K562 (cell line): ENCODE measurements around the gene PPP1R10. TPM values are rescaled to one million over a fixed set of nuclear protein-coding genes. Genes with fewer than 3 reads are reported as not detected.
A peak's percentile ranks its signal among the peaks of the same experiment; 100 is the strongest.

ENCODE experiments used
- ARNT ChIP-seq, 2 experiments: fragments of 450-650 bp; IDR thresholded peaks; 2 replicates each; pipeline ENCODE4 v1.6.1; 2016; ENCODE audit warnings: mild to moderate bottlenecking in 1 of 2
- BRF1 ChIP-seq: IDR thresholded peaks from 3 replicates; pipeline ENCODE4 v1.6.1; 2011; ENCODE audit warnings: borderline replicate concordance, mild to moderate bottlenecking; ENCODE audit not compliant: insufficient read length; ENCODE audit errors: extremely low read depth
- CBX2 ChIP-seq: fragments of 200-600 bp; sonication (generic); IDR thresholded peaks from one replicate; pipeline ENCODE4 v1.6.1; 2012; ENCODE audit warnings: mild to moderate bottlenecking, low read length, inconsistent platforms; ENCODE audit not compliant: insufficient read depth, poor library complexity, severe bottlenecking
- FOXP1 ChIP-seq: sonication (generic); formaldehyde crosslinking; IDR thresholded peaks from 2 replicates; pipeline ENCODE4 v1.8.0; 2022; ENCODE audit warnings: mild to moderate bottlenecking, missing genetic modification reagents
- HSF4 ChIP-seq: fragments of 250-450 bp; sonication (Bioruptor Pico); IDR thresholded peaks from 2 replicates; pipeline ENCODE4 v2.1.2; 2022; ENCODE audit warnings: mild to moderate bottlenecking, moderate library complexity, borderline replicate concordance
- JUN ChIP-seq, 2 experiments: sonication (generic) in 1 of 2; formaldehyde crosslinking in 1 of 2; IDR thresholded peaks; 2 replicates each; pipeline versions ENCODE4 v1.6.1 to v1.8.0; 2012 to 2022; ENCODE audit warnings: borderline replicate concordance in 2 of 2, mild to moderate bottlenecking in 2 of 2, improper control_type of control experiment in 1 of 2, low read depth in 1 of 2, low read length in 1 of 2, missing genetic modification reagents in 1 of 2
- KHSRP ChIP-seq: fragments of 450-650 bp; IDR thresholded peaks from 2 replicates; pipeline ENCODE4 v1.6.1; 2017
- NR4A1 ChIP-seq, 2 experiments: fragments of 250-450 bp in 1 of 2; fragments of 450-650 bp in 1 of 2; sonication (Bioruptor Pico) in 1 of 2; IDR thresholded peaks; 2 replicates each; pipeline versions ENCODE4 v1.4.0 to v1.6.1; 2016 to 2020; ENCODE audit warnings: mild to moderate bottlenecking in 2 of 2, missing compliant biosample characterization in 1 of 2, missing genetic modification characterization in 1 of 2, moderate library complexity in 1 of 2
- POLR2A ChIP-seq: fragments of 450-650 bp; conservative IDR thresholded peaks from 2 replicates; pipeline ENCODE4 v1.6.1; 2016
- SMARCC2 ChIP-seq: fragments of 450-650 bp; IDR thresholded peaks from 2 replicates; pipeline ENCODE4 v1.6.1; 2017; ENCODE audit warnings: antibody characterized with exemption, moderate library complexity, mild to moderate bottlenecking, low read depth
- SREBF1 ChIP-seq: fragments of 150-350 bp; IDR thresholded peaks from 2 replicates; pipeline ENCODE4 v1.6.1; 2014; ENCODE audit warnings: antibody characterized with exemption, low read depth, low read length, borderline replicate concordance
- TCF7L2 ChIP-seq: fragments of 150-350 bp; IDR thresholded peaks from 2 replicates; pipeline ENCODE4 v1.6.1; 2016; ENCODE audit warnings: low read depth, mild to moderate bottlenecking, low read length, moderate library complexity
- ZNF217 ChIP-seq: sonication (generic); formaldehyde crosslinking; IDR thresholded peaks from 2 replicates; pipeline ENCODE4 v1.8.0; 2022; ENCODE audit warnings: mild to moderate bottlenecking, missing genetic modification reagents
- ZNF436 ChIP-seq: fragments of 250-450, 450-650 bp; sonication (Bioruptor Pico); formaldehyde crosslinking; IDR thresholded peaks from 2 replicates; pipeline ENCODE4 v1.7.0; 2020; ENCODE audit warnings: mild to moderate bottlenecking
- polyA plus RNA-seq, 8 experiments: library from polyadenylated mRNA; depleted of rRNA in 4 of 8; stranded (reverse) in 5 of 8; unstranded in 3 of 8; fragments of >200 nt; fragmentation: Nextera tagmentation in 2 of 8; fragmentation: Illumina TruSeq in 1 of 8; extraction: Ambion mirVana in 2 of 8; extraction: Trizol in 1 of 8; gene quantifications; 2 replicates each; pipeline versions ENCODE4 v1.2.1 to v1.2.3, GENCODE V29; 2011 to 2014; ENCODE audit warnings: inconsistent platforms in 1 of 8, missing spikeins in 1 of 8
- total RNA-seq, 7 experiments: library from RNA; depleted of rRNA in 6 of 7; stranded (reverse); fragments of >200 nt in 6 of 7; fragmentation: Illumina TruSeq in 2 of 7; extraction: Trizol in 2 of 7; gene quantifications; 2 replicates each; pipeline versions ENCODE4 v1.2.1 to v1.2.3, GENCODE V29; 2011 to 2021; ENCODE audit warnings: low replicate concordance in 1 of 7
- TF ChIP-seq, protein P1 (sequence below): fragments of 250-450 bp; sonication (Bioruptor Pico); IDR thresholded peaks from 2 replicates; pipeline ENCODE4 v1.5.0; 2021
- TF ChIP-seq, protein P2 (sequence below): fragments of 450-650 bp; IDR thresholded peaks from 2 replicates; pipeline ENCODE4 v1.6.1; 2016; ENCODE audit warnings: low read depth
- TF ChIP-seq, protein P3 (sequence below): sonication (generic); formaldehyde crosslinking; IDR thresholded peaks from 2 replicates; pipeline ENCODE4 v1.8.0; 2022; ENCODE audit warnings: missing genetic modification reagents, mild to moderate bottlenecking, moderate library complexity, borderline replicate concordance

PPP1R10 gene
- total and polyA plus RNA-seq, 9 of the 15 experiments (the other 6 are each of a cell fraction or from before 2014, with no cell fraction given), result 14.1 to 65.5 (median 32.6) TPM

DNA sequence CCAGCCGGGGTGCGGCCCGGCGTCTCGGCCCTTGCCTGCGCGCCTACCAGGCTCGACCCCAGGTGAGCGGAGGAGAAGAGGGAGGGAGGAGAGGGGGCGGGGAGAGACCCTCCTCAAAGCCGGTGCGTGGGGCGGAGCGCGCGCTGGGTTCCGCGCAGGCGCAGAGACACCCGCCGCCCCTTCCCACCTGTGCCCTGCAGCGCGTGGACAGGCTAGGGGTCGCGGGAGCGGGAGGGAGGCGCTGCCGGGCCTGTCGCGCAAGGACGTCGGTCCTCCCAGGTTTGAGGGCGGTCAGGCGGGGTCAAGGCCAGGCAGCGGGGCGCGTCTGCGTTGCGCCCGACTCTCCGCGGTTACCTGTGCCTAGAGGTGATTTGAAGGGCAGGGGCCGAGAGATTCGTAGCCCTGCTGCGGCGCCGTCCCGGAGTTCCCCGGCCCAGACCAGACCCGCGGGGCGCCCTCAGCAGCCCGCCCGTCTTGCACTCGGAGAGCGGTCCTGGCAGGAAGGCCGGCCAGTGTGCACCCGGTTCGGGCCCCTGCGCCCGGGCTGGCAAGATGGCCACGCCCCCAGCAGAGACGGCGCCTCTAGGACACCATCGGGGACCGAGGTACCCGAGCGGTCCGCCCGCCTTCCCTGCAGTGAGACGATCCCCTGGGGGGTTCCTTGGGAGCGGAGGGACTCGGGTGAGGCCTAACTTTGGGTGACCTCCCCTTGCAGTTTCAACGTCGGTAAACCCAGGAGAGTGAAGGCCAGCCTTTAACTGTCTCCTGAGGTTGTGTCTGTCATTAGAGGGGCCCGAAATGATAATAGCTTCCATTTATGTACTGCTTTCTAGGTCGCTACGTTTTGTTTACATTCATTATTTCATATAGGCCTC, 30.4 kb upstream of the PPP1R10 start (continued):
- no peak for TF ChIP-seq ZNF436
- TF ChIP-seq ARNT (IDR thresholded peaks at IDR 0.05), result no peak
- TF ChIP-seq, protein P1, sequence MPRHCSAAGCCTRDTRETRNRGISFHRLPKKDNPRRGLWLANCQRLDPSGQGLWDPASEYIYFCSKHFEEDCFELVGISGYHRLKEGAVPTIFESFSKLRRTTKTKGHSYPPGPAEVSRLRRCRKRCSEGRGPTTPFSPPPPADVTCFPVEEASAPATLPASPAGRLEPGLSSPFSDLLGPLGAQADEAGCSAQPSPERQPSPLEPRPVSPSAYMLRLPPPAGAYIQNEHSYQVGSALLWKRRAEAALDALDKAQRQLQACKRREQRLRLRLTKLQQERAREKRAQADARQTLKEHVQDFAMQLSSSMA (CRISPR knock-in tag), result no peak
- TF ChIP-seq HSF4, result no peak
- no peak for TF ChIP-seq CBX2
- TF ChIP-seq JUN (IDR thresholded peaks at IDR 0.05; ENCODE audit: borderline replicate concordance, low read depth, low read length), result 0 out of 2 replicates have a peak, but pooled peaks have one; percentile 3
- peak; percentile 90; the same call in 1 of the 2 replicates for TF ChIP-seq JUN (CRISPR knock-in tag; IDR thresholded peaks at IDR 0.05; ENCODE audit: borderline replicate concordance)
- TF ChIP-seq NR4A1 (CRISPR knock-in tag; IDR thresholded peaks at IDR 0.05), result no peak
- 0 out of 2 replicates have a peak, but pooled peaks have one; percentile 32 for TF ChIP-seq NR4A1 (tag; IDR thresholded peaks at IDR 0.05)
- peak; percentile 21 for TF ChIP-seq FOXP1 (CRISPR knock-in tag)
- TF ChIP-seq, protein P2, sequence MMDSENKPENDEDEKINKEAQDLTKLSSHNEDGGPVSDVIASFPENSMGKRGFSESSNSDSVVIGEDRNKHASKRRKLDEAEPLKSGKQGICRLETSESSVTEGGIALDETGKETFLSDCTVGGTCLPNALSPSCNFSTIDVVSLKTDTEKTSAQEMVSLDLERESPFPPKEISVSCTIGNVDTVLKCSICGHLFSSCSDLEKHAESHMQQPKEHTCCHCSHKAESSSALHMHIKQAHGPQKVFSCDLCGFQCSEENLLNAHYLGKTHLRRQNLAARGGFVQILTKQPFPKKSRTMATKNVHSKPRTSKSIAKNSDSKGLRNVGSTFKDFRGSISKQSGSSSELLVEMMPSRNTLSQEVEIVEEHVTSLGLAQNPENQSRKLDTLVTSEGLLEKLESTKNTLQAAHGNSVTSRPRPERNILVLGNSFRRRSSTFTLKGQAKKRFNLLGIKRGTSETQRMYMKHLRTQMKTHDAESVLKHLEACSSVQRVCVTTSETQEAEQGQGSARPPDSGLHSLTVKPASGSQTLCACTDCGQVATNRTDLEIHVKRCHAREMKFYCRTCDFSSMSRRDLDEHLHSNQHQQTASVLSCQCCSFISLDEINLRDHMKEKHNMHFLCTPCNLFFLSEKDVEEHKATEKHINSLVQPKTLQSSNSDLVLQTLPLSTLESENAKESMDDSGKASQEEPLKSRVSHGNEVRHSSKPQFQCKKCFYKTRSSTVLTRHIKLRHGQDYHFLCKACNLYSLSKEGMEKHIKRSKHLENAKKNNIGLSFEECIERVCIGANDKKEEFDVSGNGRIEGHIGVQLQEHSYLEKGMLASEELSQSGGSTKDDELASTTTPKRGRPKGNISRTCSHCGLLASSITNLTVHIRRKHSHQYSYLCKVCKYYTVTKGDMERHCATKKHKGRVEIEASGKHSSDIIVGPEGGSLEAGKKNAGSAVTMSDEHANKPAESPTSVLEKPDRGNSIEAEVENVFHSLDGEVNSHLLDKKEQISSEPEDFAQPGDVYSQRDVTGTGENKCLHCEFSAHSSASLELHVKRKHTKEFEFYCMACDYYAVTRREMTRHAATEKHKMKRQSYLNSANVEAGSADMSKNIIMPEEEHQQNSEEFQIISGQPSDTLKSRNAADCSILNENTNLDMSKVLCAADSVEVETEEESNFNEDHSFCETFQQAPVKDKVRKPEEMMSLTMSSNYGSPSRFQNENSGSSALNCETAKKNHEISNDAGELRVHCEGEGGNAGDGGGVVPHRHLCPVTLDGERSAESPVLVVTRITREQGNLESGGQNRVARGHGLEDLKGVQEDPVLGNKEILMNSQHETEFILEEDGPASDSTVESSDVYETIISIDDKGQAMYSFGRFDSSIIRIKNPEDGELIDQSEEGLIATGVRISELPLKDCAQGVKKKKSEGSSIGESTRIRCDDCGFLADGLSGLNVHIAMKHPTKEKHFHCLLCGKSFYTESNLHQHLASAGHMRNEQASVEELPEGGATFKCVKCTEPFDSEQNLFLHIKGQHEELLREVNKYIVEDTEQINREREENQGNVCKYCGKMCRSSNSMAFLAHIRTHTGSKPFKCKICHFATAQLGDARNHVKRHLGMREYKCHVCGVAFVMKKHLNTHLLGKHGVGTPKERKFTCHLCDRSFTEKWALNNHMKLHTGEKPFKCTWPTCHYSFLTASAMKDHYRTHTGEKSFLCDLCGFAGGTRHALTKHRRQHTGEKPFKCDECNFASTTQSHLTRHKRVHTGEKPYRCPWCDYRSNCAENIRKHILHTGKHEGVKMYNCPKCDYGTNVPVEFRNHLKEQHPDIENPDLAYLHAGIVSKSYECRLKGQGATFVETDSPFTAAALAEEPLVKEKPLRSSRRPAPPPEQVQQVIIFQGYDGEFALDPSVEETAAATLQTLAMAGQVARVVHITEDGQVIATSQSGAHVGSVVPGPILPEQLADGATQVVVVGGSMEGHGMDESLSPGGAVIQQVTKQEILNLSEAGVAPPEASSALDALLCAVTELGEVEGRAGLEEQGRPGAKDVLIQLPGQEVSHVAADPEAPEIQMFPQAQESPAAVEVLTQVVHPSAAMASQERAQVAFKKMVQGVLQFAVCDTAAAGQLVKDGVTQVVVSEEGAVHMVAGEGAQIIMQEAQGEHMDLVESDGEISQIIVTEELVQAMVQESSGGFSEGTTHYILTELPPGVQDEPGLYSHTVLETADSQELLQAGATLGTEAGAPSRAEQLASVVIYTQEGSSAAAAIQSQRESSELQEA, result peak; percentile 69
- TF ChIP-seq SMARCC2, result no peak
- TF ChIP-seq SREBF1, result no peak
- TF ChIP-seq POLR2A, result peak; percentile 86
- TF ChIP-seq, protein P3, sequence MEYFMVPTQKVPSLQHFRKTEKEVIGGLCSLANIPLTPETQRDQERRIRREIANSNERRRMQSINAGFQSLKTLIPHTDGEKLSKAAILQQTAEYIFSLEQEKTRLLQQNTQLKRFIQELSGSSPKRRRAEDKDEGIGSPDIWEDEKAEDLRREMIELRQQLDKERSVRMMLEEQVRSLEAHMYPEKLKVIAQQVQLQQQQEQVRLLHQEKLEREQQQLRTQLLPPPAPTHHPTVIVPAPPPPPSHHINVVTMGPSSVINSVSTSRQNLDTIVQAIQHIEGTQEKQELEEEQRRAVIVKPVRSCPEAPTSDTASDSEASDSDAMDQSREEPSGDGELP (CRISPR knock-in tag), result peak; percentile 56; the same call in 1 of the 2 replicates
- no peak for TF ChIP-seq BRF1
- TF ChIP-seq KHSRP, result no peak
- no peak for TF ChIP-seq ZNF217 (CRISPR knock-in tag)
- TF ChIP-seq TCF7L2, result no peak
